Hepatocyte (in vitro differentiated cells): ENCODE results near the gene OR52E4. TPM values are rescaled to one million over a fixed set of nuclear protein-coding genes. Genes with fewer than 3 reads are reported as not detected.

Experiments
- DNase-seq: peaks from one replicate; pipeline ENCODE4 v3.0.0-alpha.2; 2016; ENCODE audit warnings: low spot score
- H2AFZ ChIP-seq: fragments of 200-600 bp; sonication (generic); 2 replicates; pipeline ENCODE4 v1.6.0; 2016; ENCODE audit warnings: antibody characterized with exemption, mild to moderate bottlenecking
- H3K27ac ChIP-seq: fragments of 200-600 bp; sonication (generic); 2 replicates; pipeline ENCODE4 v1.5.1; 2016; ENCODE audit warnings: mild to moderate bottlenecking
- H3K27me3 ChIP-seq: fragments of 200-600 bp; sonication (generic); 2 replicates; pipeline ENCODE4 v1.6.1; 2016
- H3K36me3 ChIP-seq: fragments of 200-600 bp; sonication (generic); replicated peaks from 2 replicates; pipeline ENCODE4 v1.5.1; 2016; ENCODE audit warnings: low read depth; ENCODE audit not compliant: insufficient read depth
- H3K4me1 ChIP-seq: fragments of 200-600 bp; sonication (generic); 2 replicates; pipeline ENCODE4 v1.5.1; 2016; ENCODE audit warnings: mild to moderate bottlenecking, moderate library complexity; ENCODE audit not compliant: insufficient read depth
- H3K4me2 ChIP-seq: fragments of 200-600 bp; sonication (generic); 2 replicates; pipeline ENCODE4 v1.6.0; 2016
- H3K4me3 ChIP-seq: fragments of 200-600 bp; sonication (generic); 2 replicates; pipeline ENCODE4 v1.5.1; 2016; ENCODE audit warnings: mild to moderate bottlenecking
- H3K79me2 ChIP-seq: fragments of 200-600 bp; sonication (generic); 2 replicates; pipeline ENCODE4 v1.6.0; 2017; ENCODE audit warnings: mild to moderate bottlenecking
- H3K9me2 ChIP-seq: fragments of 200-600 bp; sonication (generic); replicated peaks from 2 replicates; pipeline ENCODE4 v1.6.0; 2017; ENCODE audit warnings: mild to moderate bottlenecking; ENCODE audit not compliant: insufficient read depth
- H3K9me3 ChIP-seq: fragments of 200-600 bp; sonication (generic); 2 replicates; pipeline ENCODE4 v1.5.1; 2016; ENCODE audit warnings: low read depth, mild to moderate bottlenecking
- H4K20me1 ChIP-seq: fragments of 200-600 bp; sonication (generic); 2 replicates; pipeline ENCODE4 v1.6.0; 2016; ENCODE audit warnings: mild to moderate bottlenecking; ENCODE audit not compliant: insufficient read depth, poor library complexity, severe bottlenecking
- CTCF ChIP-seq: fragments of 200-600 bp; sonication (generic); IDR thresholded peaks from 2 replicates; pipeline ENCODE4 v1.5.1; 2016; ENCODE audit warnings: antibody characterized with exemption, mild to moderate bottlenecking; ENCODE audit not compliant: poor library complexity
- EZH2 ChIP-seq: fragments of 200-600 bp; sonication (generic); IDR thresholded peaks from 2 replicates; pipeline ENCODE4 v1.6.1; 2016; ENCODE audit warnings: antibody characterized with exemption, mild to moderate bottlenecking, borderline replicate concordance
- EZH2phosphoT487 ChIP-seq: fragments of 200-600 bp; sonication (generic); IDR thresholded peaks from one replicate; pipeline ENCODE4 v1.6.1; 2018; ENCODE audit warnings: antibody characterized with exemption, mild to moderate bottlenecking, low read depth, moderate library complexity; ENCODE audit not compliant: unreplicated experiment, severe bottlenecking
- WGBS: methylation state at CpG from one replicate; pipeline ENCODE4 v1.1.6; 2016; ENCODE audit warnings: low lambda C conversion rate; ENCODE audit errors: missing lambda C conversion rate; 5-methylcytosine and 5-hydroxymethylcytosine counted together
- polyA plus RNA-seq: library from polyadenylated mRNA; unstranded; fragments of >200 nt; fragmentation: Nextera tagmentation; extraction: Ambion mirVana; gene quantifications from 2 replicates; pipeline ENCODE4 v1.2.1, GENCODE V29; 2016
- total RNA-seq: library from RNA; depleted of rRNA; stranded (reverse); fragments of >200 nt; gene quantifications from 2 replicates; pipeline ENCODE4 v1.2.3, GENCODE V29; 2014

Gene OR52E4
- total and polyA plus RNA-seq, 2 experiments from 2014 or later = not detected

- Histone ChIP-seq H3K9me2 (no peaks in the 10 kb centered on the region), H4K20me1 (no peaks in the 10 kb centered on the region), H3K4me2 (no peak overlapping the region), H2AFZ (no peak overlapping the region), H3K27me3 (no peaks in the 10 kb centered on the region), H3K79me2 (no peaks in the 10 kb centered on the region), H3K4me1 (no peaks in the 10 kb centered on the region), H3K27ac (no peak overlapping the region), H3K9me3 (no peaks in the 10 kb centered on the region), H3K36me3 (no peaks in the 10 kb centered on the region), H3K4me3 (no peak overlapping the region)
- WGBS = 98% methylated on average over 11 of the region's 11 CpGs
- DNase-seq = no peak
- TF ChIP-seq CTCF = no peak
Observed at GRCh38 chr11:5932671-5933070, 52.2 kb downstream of the OR52E4 start.

DNA sequence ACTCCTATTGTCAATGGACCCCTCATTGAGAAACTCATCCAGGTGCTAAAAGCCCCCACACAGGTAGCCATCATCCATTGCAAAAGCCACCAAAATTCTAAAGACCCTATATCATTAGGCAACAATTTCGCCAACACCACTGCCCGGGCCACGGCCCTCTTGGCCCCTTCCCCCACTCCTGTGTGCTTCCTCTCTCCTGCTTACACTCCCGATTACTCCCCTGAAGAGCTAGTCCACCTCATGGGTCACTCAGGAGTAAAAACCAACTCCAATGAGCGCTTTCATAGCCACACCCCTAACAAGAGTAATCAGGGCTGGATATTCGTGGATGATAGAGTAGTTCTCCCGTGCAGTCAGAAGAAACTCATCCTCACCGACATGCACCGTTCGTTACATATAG is 52.7 kb downstream of the OR52E4 start:
- DNase-seq = no peak
- H3K9me3 ChIP-seq = no peaks in the 10 kb centered on the region
- no peak overlapping the region for H3K4me2 ChIP-seq
- no peaks in the 10 kb centered on the region for H3K79me2 ChIP-seq
- no peaks in the 10 kb centered on the region for H3K4me1 ChIP-seq
- H3K27me3 ChIP-seq = no peaks in the 10 kb centered on the region
- H3K9me2 ChIP-seq = no peaks in the 10 kb centered on the region
- no peak for TF ChIP-seq CTCF
- TF ChIP-seq EZH2phosphoT487 = no peak
- no peak for TF ChIP-seq EZH2
- H3K4me3 ChIP-seq = no peak overlapping the region
- no peak overlapping the region for H3K27ac ChIP-seq
- H3K36me3 ChIP-seq = no peaks in the 10 kb centered on the region
- no peaks in the 10 kb centered on the region for H4K20me1 ChIP-seq
- H2AFZ ChIP-seq = no peak overlapping the region
- WGBS = 93% methylated on average over 10 of the region's 10 CpGs

Other genes with a start within 250 kb of the OR52E4 start
- 30.1 and 37.0 TPM in 2 replicates for gene TRIM5, start 195.6 kb upstream of the OR52E4 start, total RNA-seq
- gene TRIM5, start 195.6 kb upstream of the OR52E4 start, polyA plus RNA-seq = 14.2 and 19.6 TPM in 2 replicates
- gene TRIM22, start 190.8 kb upstream of the OR52E4 start, total RNA-seq = 15.4 TPM in 2 replicates
- gene TRIM22, start 190.8 kb upstream of the OR52E4 start, polyA plus RNA-seq = 9.3 and 10.4 TPM in 2 replicates
- not detected in 2 replicates for gene OR56B1, start 144.2 kb upstream of the OR52E4 start, total RNA-seq
- gene OR56B1, start 144.2 kb upstream of the OR52E4 start, polyA plus RNA-seq = not detected in 2 replicates
- gene OR52N4, start 126.4 kb upstream of the OR52E4 start, total RNA-seq = not detected in 2 replicates
- gene OR52N4, start 126.4 kb upstream of the OR52E4 start, polyA plus RNA-seq = not detected in 2 replicates
- gene OR52N5, start 97.3 kb upstream of the OR52E4 start, total RNA-seq = 0.16 TPM in 1 of 2 replicates, not detected in the other
- not detected in 2 replicates for gene OR52N5, start 97.3 kb upstream of the OR52E4 start, polyA plus RNA-seq
- gene OR52N1, start 89.4 kb upstream of the OR52E4 start, total RNA-seq = not detected in 2 replicates
- not detected in 2 replicates for gene OR52N1, start 89.4 kb upstream of the OR52E4 start, polyA plus RNA-seq
- gene OR52N2, start 71.7 kb upstream of the OR52E4 start, total RNA-seq = not detected in 2 replicates
- not detected in 2 replicates for gene OR52N2, start 71.7 kb upstream of the OR52E4 start, polyA plus RNA-seq
- gene OR52E6, start 38.7 kb upstream of the OR52E4 start, total RNA-seq = not detected in 2 replicates
- not detected in 2 replicates for gene OR52E6, start 38.7 kb upstream of the OR52E4 start, polyA plus RNA-seq
- gene OR52E8, start 22.9 kb upstream of the OR52E4 start, total RNA-seq = not detected in 2 replicates
- not detected in 2 replicates for gene OR52E8, start 22.9 kb upstream of the OR52E4 start, polyA plus RNA-seq
- not detected in 2 replicates for gene OR52E5, start 12.6 kb downstream of the OR52E4 start, total RNA-seq
- not detected in 2 replicates for gene OR52E5, start 12.6 kb downstream of the OR52E4 start, polyA plus RNA-seq
- gene OR56A3, start 61.6 kb downstream of the OR52E4 start, total RNA-seq = not detected in 2 replicates
- not detected in 2 replicates for gene OR56A3, start 61.6 kb downstream of the OR52E4 start, polyA plus RNA-seq
- not detected in 2 replicates for gene OR56A5, start 87.9 kb downstream of the OR52E4 start, total RNA-seq
- not detected in 2 replicates for gene OR56A5, start 87.9 kb downstream of the OR52E4 start, polyA plus RNA-seq
- not detected in 2 replicates for gene OR52L1, start 106.4 kb downstream of the OR52E4 start, total RNA-seq
- gene OR52L1, start 106.4 kb downstream of the OR52E4 start, polyA plus RNA-seq = not detected in 2 replicates
- not detected in 2 replicates for gene OR56A4, start 126.3 kb downstream of the OR52E4 start, total RNA-seq
- gene OR56A4, start 126.3 kb downstream of the OR52E4 start, polyA plus RNA-seq = not detected in 2 replicates
- 0.07 and 0.08 TPM in 2 replicates for gene OR56A1, start 150.1 kb downstream of the OR52E4 start, total RNA-seq
- not detected in 2 replicates for gene OR56A1, start 150.1 kb downstream of the OR52E4 start, polyA plus RNA-seq
- not detected in 2 replicates for gene OR56B4, start 227.1 kb downstream of the OR52E4 start, total RNA-seq
- gene OR56B4, start 227.1 kb downstream of the OR52E4 start, polyA plus RNA-seq = not detected in 2 replicates